ENCODE measurements around the gene TRPV3.
"Not testable (repeated sequence)": the region's sequence is repeated elsewhere in the genome, so short reads cannot be mapped to it uniquely, and the experiment has no call there.

TRPV3 gene

GRCh38 chr17:3574231-3574630 lies 16.6 kb upstream of the TRPV3 start:
- DNase-seq (ENCODE audit: low read depth in 2 of 3, low spot score in 2 of 3) = no peak

GRCh38 chr17:3573246-3574100 lies 15.9 kb upstream of the TRPV3 start:
- no peak for DNase-seq (ENCODE audit: low read depth in 2 of 3, low spot score in 2 of 3)

GRCh38 chr17:3572231-3572630 lies 14.6 kb upstream of the TRPV3 start:
- DNase-seq (ENCODE audit: low read depth in 2 of 3, low spot score in 2 of 3) = no peak

GRCh38 chr17:3571043-3571900 lies 13.7 kb upstream of the TRPV3 start:
- DNase-seq (ENCODE audit: low read depth in 2 of 3, low spot score in 2 of 3) = no peak

DNA sequence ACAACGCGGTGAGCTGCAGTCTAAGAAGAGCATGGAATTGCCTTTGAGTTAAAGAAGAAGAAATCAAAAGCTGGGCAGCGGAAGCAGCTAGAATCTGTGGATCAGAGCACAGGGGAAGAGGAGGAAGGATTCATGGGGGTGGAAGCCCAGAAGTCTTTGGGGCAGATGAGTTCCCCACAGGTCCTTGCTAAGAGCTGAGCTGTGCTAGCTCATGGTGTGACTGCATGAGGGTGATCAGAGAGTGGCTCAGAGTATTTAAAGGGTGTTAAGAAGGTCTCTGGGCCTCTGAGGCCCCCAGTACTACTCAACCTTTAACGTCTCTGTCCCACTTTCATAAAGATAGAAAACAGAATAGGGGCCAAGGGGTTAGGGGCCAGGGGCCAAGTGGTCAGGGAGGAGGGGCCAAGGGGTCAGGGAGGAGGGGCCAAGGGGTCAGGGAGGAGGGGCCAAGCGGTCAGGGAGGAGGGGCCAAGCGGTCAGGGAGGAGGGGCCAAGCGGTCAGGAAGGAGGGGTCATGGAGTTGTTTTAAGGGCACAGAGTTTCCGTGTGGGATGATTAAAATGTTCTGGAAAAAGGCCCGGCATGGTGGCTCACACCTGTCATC lies 12.0 kb upstream of the TRPV3 start:
- DNase-seq (ENCODE audit: low read depth in 2 of 3, low spot score in 2 of 3) = no peak

GRCh38 chr17:3566551-3566950 lies 8.9 kb upstream of the TRPV3 start:
- DNase-seq (ENCODE audit: low read depth in 2 of 3, low spot score in 2 of 3) = no peak

DNA sequence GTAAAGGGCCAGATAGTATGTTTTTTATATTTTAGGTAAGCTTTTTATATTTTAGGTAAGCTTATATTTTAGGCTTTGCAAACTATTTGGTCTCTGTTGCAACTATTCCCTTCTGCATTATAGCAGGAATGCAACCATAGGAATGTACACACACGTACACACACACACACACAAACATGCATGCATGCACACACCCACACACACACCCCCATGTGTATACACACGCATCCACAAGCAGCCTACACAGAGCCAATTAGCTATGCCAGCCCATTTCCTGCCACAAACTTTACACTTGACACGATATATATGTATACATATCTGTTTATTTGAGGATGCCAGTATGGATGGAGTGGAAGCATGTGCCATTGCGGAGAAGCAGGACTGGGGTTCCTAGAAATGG lies 7.5 kb upstream of the TRPV3 start:
- no peak for DNase-seq (ENCODE audit: low read depth in 2 of 3, low spot score in 2 of 3)

- DNase-seq (ENCODE audit: low read depth in 2 of 3, low spot score in 2 of 3) = not testable (repeated sequence)
Observed at GRCh38 chr17:3564241-3564640, 6.6 kb upstream of the TRPV3 start.

- no peak for DNase-seq (ENCODE audit: low read depth in 2 of 3, low spot score in 2 of 3)
Observed at GRCh38 chr17:3559270-3559645, 1.6 kb upstream of the TRPV3 start.

DNA sequence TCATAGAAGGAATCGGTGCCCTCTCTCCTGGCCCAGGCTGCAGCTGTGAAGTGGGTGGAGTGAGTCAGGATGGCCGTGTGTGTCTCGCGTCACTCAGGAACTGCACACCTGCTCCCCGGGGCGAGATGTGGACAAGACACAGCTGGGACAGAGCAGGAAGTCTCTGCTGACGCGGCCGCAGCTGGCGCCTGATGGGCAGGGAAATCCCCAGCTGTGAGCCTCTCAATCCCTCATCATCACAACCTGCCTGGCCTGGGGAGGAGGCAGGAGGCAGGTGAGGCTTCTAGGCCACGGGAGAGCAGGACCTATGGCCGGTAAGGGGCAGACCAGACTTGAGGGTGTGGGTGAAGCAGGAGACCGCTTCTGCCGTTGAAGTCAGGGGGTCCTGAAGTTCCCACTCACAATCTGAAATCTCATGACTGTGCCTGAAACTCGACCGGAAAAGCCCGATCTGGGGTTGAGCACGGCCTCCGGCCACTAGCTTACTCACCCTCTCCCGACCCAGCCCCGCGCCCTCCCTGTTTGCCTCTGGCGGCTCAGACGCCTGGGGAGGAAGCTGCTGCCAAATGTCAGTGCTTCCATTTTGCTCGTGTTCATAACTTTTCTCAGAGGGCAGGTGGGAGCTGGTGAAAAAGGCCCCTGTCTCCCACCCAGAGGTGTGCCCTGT lies 1.1 kb upstream of the TRPV3 start:
- DNase-seq (ENCODE audit: low read depth in 2 of 3, low spot score in 2 of 3) = peak in 1 of 3 experiments; percentile 23

GRCh38 chr17:3556916-3557767 lies 470 bp downstream of the TRPV3 start:
- DNase-seq (ENCODE audit: low read depth in 2 of 3, low spot score in 2 of 3) = no peak

DNA sequence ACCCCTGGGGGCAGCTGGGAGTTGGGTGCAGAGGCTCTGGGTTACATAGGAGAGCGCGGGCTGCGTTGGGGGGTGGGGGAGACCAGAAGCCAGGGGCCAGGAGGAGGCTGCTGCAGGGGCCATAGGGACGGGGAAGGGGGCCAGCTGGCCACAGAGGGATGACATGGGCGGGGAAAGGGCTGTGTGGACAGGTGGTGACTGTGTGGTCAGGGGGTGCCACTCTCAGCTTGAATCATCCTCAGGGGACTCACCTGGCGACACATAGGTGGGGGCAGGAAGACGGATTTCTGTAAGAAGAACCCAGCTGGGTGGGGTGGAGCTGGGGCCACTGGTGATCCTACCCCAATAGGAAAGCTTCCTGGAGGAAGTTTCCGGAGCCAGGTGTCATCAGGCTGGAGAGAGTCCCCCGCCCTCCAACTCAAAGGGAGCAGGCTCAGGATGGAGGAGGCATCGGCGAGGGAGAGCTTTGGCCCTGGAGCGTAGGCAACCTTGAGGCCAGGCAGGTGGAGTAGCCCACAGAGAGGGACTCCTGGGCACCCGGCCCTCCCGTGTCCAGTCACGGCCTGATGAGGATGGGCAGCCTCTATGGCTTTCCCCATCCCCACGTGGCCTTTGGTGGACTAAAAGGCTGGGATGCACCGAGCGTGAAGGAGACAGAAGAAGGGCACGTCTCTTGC lies 1.2 kb downstream of the TRPV3 start:
- no peak for DNase-seq (ENCODE audit: low read depth in 2 of 3, low spot score in 2 of 3)

DNA sequence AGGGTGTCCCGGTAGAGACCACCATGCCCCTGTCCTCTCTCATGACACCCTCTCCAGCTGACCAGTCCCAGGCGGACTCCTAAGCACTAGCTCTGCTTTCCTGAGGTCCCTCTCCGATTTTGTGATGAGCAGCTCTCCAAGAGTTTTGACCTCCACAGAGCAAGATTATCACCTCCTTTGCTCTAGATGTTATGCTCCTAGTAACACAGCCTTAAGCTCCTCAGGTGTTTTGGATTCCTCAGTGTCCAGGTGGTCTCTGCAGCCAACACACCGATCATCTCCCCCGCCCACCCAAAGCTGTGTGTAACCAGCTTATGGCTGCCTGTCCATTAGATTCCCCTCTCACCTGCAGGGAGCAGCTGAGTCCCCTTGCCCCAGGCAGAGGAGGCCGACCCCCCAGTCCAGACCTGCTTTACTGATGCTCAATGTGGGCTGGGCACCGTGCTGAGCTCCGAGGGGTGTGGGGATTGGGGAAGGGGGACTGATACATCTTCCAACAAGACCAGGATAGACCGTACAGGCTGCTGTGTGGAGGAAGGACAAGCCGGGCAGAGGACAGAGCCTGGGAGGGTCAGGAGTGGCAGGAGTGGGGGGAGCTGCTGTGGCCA lies 2.3 kb downstream of the TRPV3 start:
- no peak for DNase-seq (ENCODE audit: low read depth in 2 of 3, low spot score in 2 of 3)

DNA sequence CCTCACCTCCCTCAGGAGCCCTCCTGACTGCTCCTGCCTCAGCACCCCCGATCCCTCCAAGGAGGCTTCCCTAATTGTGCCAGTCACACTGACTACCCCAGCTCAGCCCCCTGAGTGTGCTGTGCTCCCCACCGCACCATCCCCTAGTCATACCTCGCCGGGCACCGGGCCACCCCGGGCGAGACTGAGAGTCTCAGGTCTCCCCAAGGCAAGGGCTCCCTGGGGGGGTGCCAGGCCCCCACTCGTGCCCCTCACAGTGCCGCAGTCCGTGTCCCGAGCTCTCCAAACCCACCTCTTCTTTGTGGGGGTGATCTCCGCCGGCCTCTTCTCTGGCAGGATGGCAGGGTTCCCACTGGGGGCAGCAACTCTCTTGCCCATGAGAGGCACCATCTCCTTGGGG lies 3.2 kb downstream of the TRPV3 start:
- DNase-seq (ENCODE audit: low read depth in 2 of 3, low spot score in 2 of 3) = no peak

DNA sequence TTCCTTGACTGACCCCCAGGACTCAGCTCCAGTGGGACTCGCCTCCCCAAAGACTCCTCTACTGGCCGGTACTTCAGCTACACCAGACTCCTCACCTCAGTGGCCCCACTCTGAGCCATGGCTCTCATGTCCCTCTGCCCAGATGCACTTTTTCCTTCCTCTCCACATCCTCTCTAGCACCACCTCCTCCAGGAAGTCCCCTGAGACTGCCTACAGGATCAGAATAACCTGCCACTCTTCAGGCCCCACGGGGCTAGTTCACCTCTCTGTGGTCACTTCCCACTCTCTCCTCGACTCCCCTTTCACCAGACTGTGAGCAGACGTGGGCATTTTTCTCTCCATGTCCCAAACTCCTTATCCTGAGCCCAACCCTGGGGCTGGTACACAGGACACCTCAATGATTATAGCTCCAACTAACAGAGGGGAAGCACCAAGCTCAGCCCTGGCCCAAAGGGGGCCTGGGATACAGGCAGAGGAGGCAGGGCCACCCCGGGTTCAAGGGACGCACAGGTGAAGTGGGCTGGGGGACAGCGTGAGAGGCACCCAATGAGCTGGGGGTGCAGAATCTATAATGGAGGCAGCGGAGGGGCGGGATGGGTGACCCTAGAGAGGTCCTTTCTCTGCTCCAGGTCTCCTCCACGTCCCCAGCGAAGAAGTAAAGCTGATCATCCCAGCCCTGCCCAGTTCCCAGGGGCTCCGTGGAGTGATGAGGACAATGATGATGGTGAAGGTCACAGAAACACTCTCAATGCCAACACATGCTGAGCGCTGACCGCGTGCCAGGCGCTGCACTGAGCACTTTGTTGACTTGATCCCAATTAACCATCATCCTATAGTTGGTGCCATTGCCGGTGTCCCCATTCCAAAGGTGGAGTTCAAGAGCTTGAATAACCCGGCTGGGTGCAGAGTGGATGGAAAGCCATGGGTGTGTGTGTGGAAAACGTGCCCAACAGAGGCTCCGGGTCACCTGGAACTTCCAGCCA lies 3.9 kb downstream of the TRPV3 start:
- DNase-seq (ENCODE audit: low read depth in 2 of 3, low spot score in 2 of 3) = no peak

DNA sequence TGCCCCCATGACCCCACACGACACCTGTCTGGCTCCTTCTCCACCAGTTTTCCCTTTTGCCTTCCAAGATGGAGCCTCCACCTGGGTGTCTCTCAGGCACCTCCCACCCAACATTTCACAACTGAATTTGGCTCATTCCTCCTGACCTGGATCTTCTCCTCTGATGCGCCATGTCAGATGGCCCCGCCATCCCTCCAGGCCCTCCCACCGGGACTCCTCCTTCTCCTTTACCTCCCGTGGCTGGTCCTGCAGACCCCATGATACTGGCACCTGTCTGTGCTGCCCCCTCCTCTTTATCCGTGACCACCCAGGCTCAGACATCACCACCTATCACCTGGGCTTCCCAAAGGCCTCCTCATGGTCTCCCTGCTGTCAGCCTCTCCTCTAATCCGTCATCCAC lies 4.7 kb downstream of the TRPV3 start:
- DNase-seq (ENCODE audit: low read depth in 2 of 3, low spot score in 2 of 3) = no peak

DNA sequence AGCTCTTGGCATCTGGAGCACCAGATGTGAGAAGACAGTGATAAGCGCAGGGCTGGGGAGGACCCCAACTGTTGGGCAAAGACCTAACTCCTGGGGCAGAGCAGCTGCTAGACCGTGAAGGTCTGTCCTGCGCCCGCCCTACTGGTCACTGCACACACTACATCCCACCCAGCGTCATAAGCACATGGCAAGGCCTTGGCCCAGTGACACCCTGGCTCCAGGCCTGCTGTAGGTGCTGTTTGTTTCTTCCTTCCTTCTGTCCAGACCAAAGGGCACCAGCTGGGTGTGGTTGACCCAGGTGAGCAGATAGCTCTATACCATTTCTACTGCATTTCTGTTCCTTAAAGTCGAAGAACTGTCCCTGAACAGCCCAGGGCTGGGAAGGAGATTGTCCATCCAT lies 6.4 kb downstream of the TRPV3 start:
- no peak for DNase-seq (ENCODE audit: low read depth in 2 of 3, low spot score in 2 of 3)

GRCh38 chr17:3549610-3550162 lies 7.9 kb downstream of the TRPV3 start:
- DNase-seq (ENCODE audit: low read depth in 2 of 3, low spot score in 2 of 3) = no peak

All from activated CD8-positive, alpha-beta memory T cell treated with anti-CD3 and anti-CD28 coated beads for 48 hours (primary cell).